CD4-positive, alpha-beta T cell treated with Interleukin-4 for 4 hours (primary cell): ENCODE results near the gene ABCA3.

Experiments
- DNase-seq: peaks from one replicate; pipeline ENCODE4 v3.0.0-alpha.2; 2020

The ABCA3 gene

DNA sequence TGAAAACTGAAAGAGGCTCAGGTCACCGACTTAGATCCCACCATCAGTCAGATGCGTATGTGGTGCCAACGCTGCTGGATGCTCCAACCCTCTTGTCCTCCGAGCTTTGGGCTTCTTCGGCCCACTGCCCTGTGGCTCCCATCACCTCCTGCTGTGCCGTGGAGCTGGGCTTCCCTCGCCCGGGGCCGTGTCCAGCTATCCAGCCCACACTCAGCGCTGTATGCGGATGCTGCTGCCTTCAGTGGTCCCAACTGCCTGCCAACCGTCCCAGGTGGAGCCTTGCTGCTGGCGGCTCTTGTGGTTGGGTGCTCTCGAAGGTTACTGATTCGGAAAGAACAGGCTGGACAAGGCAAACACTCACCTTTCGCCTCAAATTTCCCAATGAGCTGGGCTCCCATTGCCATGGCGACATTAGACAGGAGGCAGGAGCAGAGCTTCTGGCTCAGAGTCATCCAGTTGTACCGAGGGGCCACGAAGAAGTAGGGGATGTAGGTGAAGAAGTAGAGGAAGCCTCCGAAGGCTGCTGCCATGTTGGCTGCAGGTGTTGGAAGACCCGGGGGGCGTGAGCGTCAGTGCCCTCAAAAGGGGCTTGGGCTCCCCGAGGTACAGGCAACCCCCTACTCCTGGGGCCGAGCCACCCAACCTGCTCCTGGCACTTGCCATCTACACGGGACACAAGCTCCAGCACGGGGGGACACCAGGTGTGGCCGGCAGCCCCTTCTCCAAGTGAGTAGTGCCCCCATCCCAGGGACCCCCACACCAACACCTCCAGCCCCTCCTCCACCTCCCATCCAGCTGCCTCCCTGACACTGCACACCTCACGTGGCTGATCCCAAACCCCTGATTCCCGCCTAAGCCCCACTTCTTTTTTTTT is 32.2 kb downstream of the ABCA3 start:
- no peak for DNase-seq

DNA sequence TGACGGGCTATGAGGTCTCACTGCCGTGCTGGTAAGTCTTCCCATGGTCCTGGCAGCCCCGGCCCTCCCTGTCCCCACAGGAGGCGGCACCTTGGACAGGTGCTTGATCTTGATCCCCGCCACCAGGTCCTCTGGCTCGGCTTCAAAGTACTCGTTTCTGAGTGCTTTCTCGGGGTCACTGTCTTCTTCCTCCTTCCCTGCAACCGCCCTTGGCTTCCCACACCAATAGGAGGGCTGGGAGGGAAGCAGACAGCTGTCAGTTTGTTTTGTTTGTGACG is 40.7 kb downstream of the ABCA3 start:
- no peak for DNase-seq

GRCh38 chr16:2299121-2299914 is 41.2 kb downstream of the ABCA3 start:
- DNase-seq, result no peak

DNA sequence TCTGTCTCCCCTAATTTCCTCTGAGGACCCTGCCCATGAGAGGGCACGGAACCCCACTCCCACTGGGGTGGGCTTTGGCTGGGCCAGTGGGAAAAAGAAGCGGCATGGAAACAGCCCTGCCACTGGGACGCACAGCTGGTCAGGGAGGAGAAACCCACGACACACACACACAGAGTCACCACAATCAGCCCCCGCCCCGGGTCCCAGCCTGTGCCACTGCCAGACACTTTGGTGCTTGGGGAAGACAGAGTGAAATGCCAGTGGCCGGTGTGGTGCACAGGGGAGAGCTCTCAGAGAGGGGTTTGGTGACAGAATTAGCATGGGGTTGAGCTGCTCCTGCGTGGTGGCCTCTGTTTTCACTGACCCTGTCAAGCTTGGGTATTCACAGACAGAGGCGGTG is 41.9 kb downstream of the ABCA3 start:
- no peak for DNase-seq

DNA sequence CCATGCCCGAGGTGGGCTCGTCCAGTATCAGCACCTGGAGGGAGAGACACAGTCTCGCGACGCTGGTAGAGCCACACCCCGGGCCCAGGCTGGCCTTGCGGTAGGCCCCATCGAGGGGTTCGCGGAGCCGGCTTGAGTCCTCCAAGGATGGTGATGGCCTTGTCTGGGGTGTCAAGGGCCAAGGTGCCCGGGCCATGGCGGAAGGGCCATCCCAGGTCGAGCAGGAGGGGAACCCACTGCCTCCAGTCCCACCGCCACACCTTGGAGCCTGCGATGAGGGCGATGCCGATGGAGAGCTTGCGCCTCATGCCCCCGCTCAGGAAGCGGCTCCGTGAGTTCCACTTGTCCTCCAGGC is 43.0 kb downstream of the ABCA3 start:
- DNase-seq, result no peak

GRCh38 chr16:2296661-2297505 is 43.6 kb downstream of the ABCA3 start:
- DNase-seq, result no peak

DNA sequence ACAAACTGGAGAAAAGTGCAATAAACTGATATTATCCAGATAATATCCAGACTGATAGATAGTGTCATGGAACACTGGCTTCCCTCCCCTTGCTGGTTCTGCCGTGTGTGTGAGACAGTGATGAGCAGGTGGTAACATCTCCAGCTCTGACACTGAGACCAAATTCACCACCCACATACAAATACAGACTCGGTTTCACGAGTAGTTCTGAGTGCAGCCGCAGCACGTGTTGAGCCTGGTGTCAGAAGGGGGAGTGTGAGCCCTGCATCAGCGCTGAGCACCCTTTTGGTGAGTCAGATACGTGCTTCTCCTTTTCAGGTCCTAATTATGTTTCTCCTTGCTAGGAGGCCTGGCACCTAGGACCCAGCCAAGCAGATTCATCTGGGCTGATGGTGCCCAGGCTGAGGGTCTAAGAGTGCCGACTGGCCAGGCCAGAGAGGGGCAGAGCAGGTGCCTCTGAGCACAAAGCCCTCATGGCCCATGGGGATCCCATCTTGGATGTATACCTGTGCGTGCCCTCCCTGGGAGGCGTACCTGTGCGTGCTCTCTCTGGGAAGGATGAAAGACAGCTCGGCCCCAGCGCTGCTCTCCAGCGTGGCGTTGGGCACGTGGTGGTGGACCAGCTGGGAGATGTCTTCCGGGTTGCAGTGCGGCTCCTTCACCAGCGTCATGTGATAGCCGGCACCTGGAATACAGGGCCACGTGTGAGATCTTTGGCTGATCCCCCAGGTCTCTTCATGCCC is 45.3 kb downstream of the ABCA3 start:
- DNase-seq, result no peak

DNA sequence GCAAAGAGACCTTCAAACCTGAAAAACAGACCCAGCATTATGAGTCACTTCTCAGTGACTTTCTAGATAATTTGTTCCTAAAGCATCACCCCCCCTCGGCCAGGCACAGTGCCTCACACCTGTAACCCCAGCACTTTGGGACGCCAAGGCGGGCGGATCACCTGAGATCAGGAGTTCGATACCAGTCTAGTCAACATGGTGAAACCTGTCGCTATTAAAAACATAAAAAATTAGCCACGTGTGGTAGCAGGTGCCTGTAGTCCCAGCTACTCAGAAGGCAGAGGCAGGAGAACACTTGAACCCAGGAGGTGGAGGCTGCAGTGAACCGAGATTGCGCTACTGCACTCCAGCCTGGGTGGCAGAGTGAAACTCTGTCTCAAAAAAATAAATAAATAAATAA is 48.3 kb downstream of the ABCA3 start:
- DNase-seq, result no peak

DNA sequence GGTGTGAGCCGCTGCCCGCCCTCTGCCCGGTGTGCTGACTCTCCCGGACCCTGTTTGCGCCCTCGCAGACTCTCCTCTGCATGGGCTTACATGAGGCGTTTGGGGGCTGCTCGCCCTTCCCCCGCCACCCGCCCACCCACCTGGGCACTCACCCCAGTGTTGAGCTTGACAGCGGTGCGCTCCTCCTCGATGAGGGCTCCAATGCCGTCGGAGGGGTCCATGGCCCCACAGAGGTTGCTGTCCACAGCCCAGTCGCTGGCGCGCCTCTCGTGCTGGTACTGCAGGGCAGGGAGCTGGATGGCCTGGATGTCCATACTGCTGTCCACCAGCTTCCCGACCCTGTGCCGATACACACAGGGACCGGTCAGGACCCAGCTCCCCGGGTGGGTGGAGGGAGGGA is 51.2 kb downstream of the ABCA3 start:
- no peak for DNase-seq

GRCh38 chr16:2288726-2289125 is 51.8 kb downstream of the ABCA3 start:
- no peak for DNase-seq

GRCh38 chr16:2287916-2288547 is 52.5 kb downstream of the ABCA3 start:
- no peak for DNase-seq

GRCh38 chr16:2286550-2286949 is 54.0 kb downstream of the ABCA3 start:
- no peak for DNase-seq

- DNase-seq, result no peak
Observed at GRCh38 chr16:2285731-2286191, 54.8 kb downstream of the ABCA3 start.

- no peak for DNase-seq
Observed at GRCh38 chr16:2284797-2285576, 55.5 kb downstream of the ABCA3 start.

- no peak for DNase-seq
Observed at GRCh38 chr16:2284001-2284770, 56.3 kb downstream of the ABCA3 start.

DNA sequence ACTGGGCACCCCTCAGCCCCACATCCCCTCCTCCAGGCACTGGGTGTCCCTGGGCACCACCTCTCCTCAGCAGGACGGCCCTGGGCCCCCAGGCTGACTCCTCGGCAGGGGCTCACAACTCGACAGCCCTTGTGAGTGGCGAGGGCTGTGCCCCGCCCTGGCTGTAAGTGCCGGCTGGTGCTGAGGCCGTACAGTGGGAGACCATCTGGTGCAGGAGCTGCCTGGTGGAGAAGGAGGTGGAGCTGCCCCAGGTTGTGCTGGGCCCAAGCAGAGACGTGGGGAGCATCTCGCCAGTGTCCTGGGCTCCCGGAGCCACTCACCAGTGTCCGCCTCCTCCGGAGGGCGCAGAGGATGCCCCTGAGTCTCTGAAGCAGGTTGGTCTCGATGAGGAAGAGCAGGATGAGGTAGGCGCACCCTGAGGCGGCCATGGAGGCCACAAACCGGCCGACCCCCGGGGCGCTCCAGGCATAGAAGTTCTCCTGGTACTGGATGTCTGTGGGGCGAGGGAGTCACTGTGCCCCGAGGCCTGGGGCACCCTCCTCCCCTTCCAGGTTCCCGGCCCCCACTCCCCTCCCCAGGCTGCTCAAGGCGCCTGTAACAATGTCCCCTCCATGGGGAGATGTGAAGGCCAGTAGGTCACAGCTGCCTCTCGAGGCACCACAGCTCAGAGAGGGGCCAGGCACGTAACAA is 57.5 kb downstream of the ABCA3 start:
- DNase-seq, result no peak

DNA sequence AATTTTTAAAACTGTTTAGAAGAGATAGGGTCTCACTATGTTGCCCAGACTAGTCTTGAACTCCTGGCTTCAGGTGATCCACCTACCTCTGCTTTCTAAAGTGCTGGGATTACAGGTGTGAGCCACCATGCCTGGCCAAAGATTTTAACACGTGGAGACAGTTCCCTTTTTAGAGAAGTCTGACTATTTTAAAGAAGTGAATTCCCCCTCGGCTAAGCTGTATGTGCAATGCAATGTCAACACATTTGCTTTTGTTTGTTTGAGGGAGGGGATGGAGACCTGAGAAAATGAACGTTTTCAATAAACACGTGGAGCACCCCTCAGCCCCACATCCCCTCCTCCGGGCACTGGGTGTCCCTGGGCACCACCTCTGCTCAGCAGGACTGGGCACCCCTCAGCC is 58.3 kb downstream of the ABCA3 start:
- no peak for DNase-seq

GRCh38 chr16:2280981-2281542 is 59.5 kb downstream of the ABCA3 start:
- no peak for DNase-seq

GRCh38 chr16:2280461-2280860 is 60.1 kb downstream of the ABCA3 start:
- DNase-seq, result no peak
